ENCODE data around the gene CLCN6. TPM values are rescaled to one million over a fixed set of nuclear protein-coding genes. Genes with fewer than 3 reads are reported as not detected.
A peak's percentile ranks its signal among the peaks of the same experiment; 100 is the strongest.

Gene CLCN6
- polyA plus RNA-seq, 2 of the 4 experiments (the other 2 are of a cell fraction) = 5.7 to 9.0 TPM

GRCh38 chr1:11786168-11786567, 19.8 kb upstream of the CLCN6 start:
- Histone ChIP-seq H3K9me3 (no peaks in the 10 kb centered on the region), H3K4me1 (peaks cover 18% of the 10 kb centered on the region), H3K4me3 (no peak overlapping the region), H3K27ac (no peak overlapping the region), H3K4me2 (no peak overlapping the region)
- CTCF ChIA-PET = interaction anchor here (1.4 to 4.7 kb wide), 6 partner anchors 9 to 67 kb away, joined by 3 to 26 read pairs (median 7); no protein-coding TSS in a partner anchor
- 52% methylated on average over 5 of the region's 5 CpGs for WGBS (ENCODE audit: missing lambda C conversion rate)
- ATAC-seq = no peak
- FAIRE-seq = no peak
- DNase-seq (ENCODE audit: low read depth in 1 of 2, low spot score in 1 of 2) = no peak
- POLR2A ChIA-PET = no interaction called here
- TF ChIP-seq FOXS1 (CRISPR knock-in tag; IDR thresholded peaks at IDR 0.05) (no peak), MAX (IDR thresholded peaks at IDR 0.05) (no peak), JUNB (IDR thresholded peaks at IDR 0.05) (no peak), ELK1 (IDR thresholded peaks at IDR 0.05; ENCODE audit: low read depth, low read length) (no peak), REST (IDR thresholded peaks at IDR 0.05) (no peak), HOXB5 (CRISPR knock-in tag; IDR thresholded peaks at IDR 0.05) (no peak), KDM5A (IDR thresholded peaks at IDR 0.05) (no peak), POLR2A (IDR thresholded peaks at IDR 0.05; ENCODE audit: low read length) (no peak)

GRCh38 chr1:11787251-11787803, 18.7 kb upstream of the CLCN6 start:
- FAIRE-seq (no peak), DNase-seq (ENCODE audit: low read depth in 1 of 2, low spot score in 1 of 2) (peak in 1 of 2 experiments; percentile 30), ATAC-seq (peak; percentile 14; a peak in 2 of 6 replicates)
- Histone ChIP-seq H3K27ac (peak overlapping the region in 1 of 2 experiments; percentile 49; a peak in 1 of 6 replicates), H3K4me2 (0 out of 3 replicates have a peak overlapping the region, but pooled peaks have one; percentile 14), H3K4me3 (no peak overlapping the region), H3K4me1 (peaks cover 22% of the 10 kb centered on the region), H3K9me3 (no peaks in the 10 kb centered on the region)
- 57% methylated on average over 12 of the region's 16 CpGs for WGBS (ENCODE audit: missing lambda C conversion rate)
- ChIA-PET POLR2A (interaction anchor here (1.4 to 1.8 kb wide), 2 partner anchors 11 to 121 kb away, joined by 4 to 6 read pairs; no protein-coding TSS in a partner anchor), CTCF (interaction anchor here (2.7 to 4.7 kb wide), 2 partner anchors 8 to 12 kb away, joined by 15 to 26 read pairs; no protein-coding TSS in a partner anchor)
- TF ChIP-seq RAD21 (conservative IDR thresholded peaks at IDR 0.05 in 1 of 2, IDR thresholded peaks at IDR 0.05 in 1 of 2) (no peak), BHLHE40 (IDR thresholded peaks at IDR 0.05; ENCODE audit: low read depth, low read length) (no peak)

- FAIRE-seq (no peak), ATAC-seq (peak in 1 of 2 experiments; percentile 6; a peak in 1 of 6 replicates), DNase-seq (ENCODE audit: low read depth in 1 of 2, low spot score in 1 of 2) (no peak)
- WGBS (ENCODE audit: missing lambda C conversion rate) = 90% methylated on average over 7 of the region's 14 CpGs
- Histone ChIP-seq H3K4me3 (no peak overlapping the region), H3K4me2 (0 out of 3 replicates have a peak overlapping the region, but pooled peaks have one; percentile 14), H3K4me1 (peaks cover 22% of the 10 kb centered on the region), H3K27ac (peak overlapping the region in 1 of 2 experiments; percentile 49; a peak in 1 of 6 replicates), H3K9me3 (no peaks in the 10 kb centered on the region)
- CTCF ChIA-PET = interaction anchor here (0.6 to 4.7 kb wide), 2 partner anchors 13 to 525 kb away, joined by 5 to 26 read pairs; no protein-coding TSS in a partner anchor
- no peak for TF ChIP-seq JUNB (IDR thresholded peaks at IDR 0.05)
- POLR2A ChIA-PET = interaction anchor here (1.4 to 1.8 kb wide), 2 partner anchors 10 to 120 kb away, joined by 4 to 6 read pairs; no protein-coding TSS in a partner anchor
Observed at GRCh38 chr1:11787804-11788436, 18.1 kb upstream of the CLCN6 start.

- DNase-seq (ENCODE audit: low read depth in 1 of 2, low spot score in 1 of 2) (no peak), ATAC-seq (no peak), FAIRE-seq (no peak)
- H3K9me3 ChIP-seq = no peaks in the 10 kb centered on the region
- CTCF ChIA-PET = interaction anchor here (0.6 to 1.4 kb wide), 2 partner anchors 69 to 524 kb away, joined by 4 to 5 read pairs; no protein-coding TSS in a partner anchor
- peaks cover 22% of the 10 kb centered on the region for H3K4me1 ChIP-seq
- H3K4me3 ChIP-seq = no peak overlapping the region
- H3K27ac ChIP-seq = no peak overlapping the region
- POLR2A ChIA-PET = interaction anchor here (1.8 kb wide), 1 partner anchor 119 kb away, joined by 6 read pairs; no protein-coding TSS in a partner anchor
- H3K4me2 ChIP-seq = no peak overlapping the region
- 96% methylated on average over 9 of the region's 14 CpGs for WGBS (ENCODE audit: missing lambda C conversion rate)
- no peak for TF ChIP-seq REST (IDR thresholded peaks at IDR 0.05)
- TF ChIP-seq CEBPB (IDR thresholded peaks at IDR 0.05) = no peak
- TF ChIP-seq MAFK (IDR thresholded peaks at IDR 0.05; ENCODE audit: partially characterized antibody) = no peak
- TF ChIP-seq RAD21 (conservative IDR thresholded peaks at IDR 0.05 in 1 of 2, IDR thresholded peaks at IDR 0.05 in 1 of 2) = no peak
- TF ChIP-seq E2F6 (IDR thresholded peaks at IDR 0.05; ENCODE audit: borderline replicate concordance, low read depth) = no peak
- TF ChIP-seq RARB (CRISPR knock-in tag; IDR thresholded peaks at IDR 0.05) = no peak
- no peak for TF ChIP-seq KDM1A (IDR thresholded peaks at IDR 0.05; ENCODE audit: low read depth)
- no peak for TF ChIP-seq HOXB5 (CRISPR knock-in tag; IDR thresholded peaks at IDR 0.05)
Observed at GRCh38 chr1:11788549-11789053, 17.4 kb upstream of the CLCN6 start.

All from A549 (cell line).